Brain microvascular endothelial cell (primary cell): ENCODE results near the gene PCDH18.
"Not testable (repeated sequence)": the region's sequence is repeated elsewhere in the genome, so short reads cannot be mapped to it uniquely, and the experiment has no call there.

Experiments
- DNase-seq: peaks from one replicate; pipeline ENCODE4 v3.0.0-alpha.2; 2020
- H3K27ac ChIP-seq: fragments of 250-450 bp; sonication (Bioruptor Pico); 2 replicates; pipeline ENCODE4 v1.5.1; 2020; ENCODE audit warnings: mild to moderate bottlenecking, moderate library complexity
- H3K27me3 ChIP-seq: fragments of 250-450 bp; sonication (Bioruptor Pico); replicated peaks from 2 replicates; pipeline ENCODE4 v1.5.1; 2020; ENCODE audit warnings: mild to moderate bottlenecking
- H3K36me3 ChIP-seq: fragments of 250-450 bp; sonication (Bioruptor Pico); replicated peaks from 2 replicates; pipeline ENCODE4 v1.5.1; 2020; ENCODE audit warnings: mild to moderate bottlenecking
- H3K4me3 ChIP-seq: 2 replicates; pipeline ENCODE4 v1.5.1; 2011; ENCODE audit warnings: low read depth, mild to moderate bottlenecking, control low read depth, low read length, moderate library complexity
- in situ Hi-C: cut with HindIII; loops from 2 replicates; pipeline ENCODE4 v1.10.0; 2017; ENCODE audit warnings: low sequenced_read_pairs, low pct_ligation_motif_present
- TF ChIP-seq, protein P1 (sequence below): IDR thresholded peaks from 2 replicates; pipeline ENCODE4 v1.5.1; 2011; ENCODE audit warnings: low read depth, mild to moderate bottlenecking, moderate library complexity, low read length, control low read depth, inconsistent platforms; ENCODE audit errors: missing control alignments

PCDH18 gene

DNA sequence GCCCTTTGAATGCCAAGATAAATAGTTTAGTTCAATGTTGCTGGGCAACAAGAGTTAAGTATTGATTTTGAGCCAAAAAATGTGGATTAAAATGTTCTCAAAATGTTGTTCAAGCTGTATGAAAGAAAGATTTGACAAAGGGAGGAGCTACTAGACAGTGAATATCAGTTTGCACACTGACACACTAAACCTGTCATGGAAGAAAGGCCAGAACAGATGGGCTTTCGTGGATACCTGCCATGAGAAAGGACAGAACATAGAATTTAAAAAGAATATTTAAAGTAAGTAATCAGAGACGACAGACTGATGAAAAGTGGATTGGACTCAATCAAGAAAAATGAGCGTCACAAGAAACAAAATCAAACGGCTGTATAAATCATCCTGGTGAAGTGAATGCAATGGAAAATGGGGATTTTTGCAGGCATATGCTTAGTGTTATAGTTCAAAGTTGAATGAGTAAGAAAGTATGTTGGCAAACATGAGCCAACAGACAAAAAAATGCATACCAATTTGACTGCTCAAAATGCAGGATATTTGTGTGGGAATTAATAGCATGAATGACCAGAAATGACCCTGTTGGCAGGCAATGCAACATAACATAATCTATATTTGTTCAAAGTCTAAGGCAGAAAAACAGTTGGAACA is 7.4 kb downstream of the PCDH18 start:
- Histone ChIP-seq H3K36me3 (peaks cover 7% of the 10 kb centered on the region), H3K4me3 (no peak overlapping the region), H3K27me3 (no peaks in the 10 kb centered on the region), H3K27ac (no peak overlapping the region)
- no peak for DNase-seq
- TF ChIP-seq, protein P1, sequence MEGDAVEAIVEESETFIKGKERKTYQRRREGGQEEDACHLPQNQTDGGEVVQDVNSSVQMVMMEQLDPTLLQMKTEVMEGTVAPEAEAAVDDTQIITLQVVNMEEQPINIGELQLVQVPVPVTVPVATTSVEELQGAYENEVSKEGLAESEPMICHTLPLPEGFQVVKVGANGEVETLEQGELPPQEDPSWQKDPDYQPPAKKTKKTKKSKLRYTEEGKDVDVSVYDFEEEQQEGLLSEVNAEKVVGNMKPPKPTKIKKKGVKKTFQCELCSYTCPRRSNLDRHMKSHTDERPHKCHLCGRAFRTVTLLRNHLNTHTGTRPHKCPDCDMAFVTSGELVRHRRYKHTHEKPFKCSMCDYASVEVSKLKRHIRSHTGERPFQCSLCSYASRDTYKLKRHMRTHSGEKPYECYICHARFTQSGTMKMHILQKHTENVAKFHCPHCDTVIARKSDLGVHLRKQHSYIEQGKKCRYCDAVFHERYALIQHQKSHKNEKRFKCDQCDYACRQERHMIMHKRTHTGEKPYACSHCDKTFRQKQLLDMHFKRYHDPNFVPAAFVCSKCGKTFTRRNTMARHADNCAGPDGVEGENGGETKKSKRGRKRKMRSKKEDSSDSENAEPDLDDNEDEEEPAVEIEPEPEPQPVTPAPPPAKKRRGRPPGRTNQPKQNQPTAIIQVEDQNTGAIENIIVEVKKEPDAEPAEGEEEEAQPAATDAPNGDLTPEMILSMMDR, result no peak
- in situ Hi-C loops, result no loop called here

DNA sequence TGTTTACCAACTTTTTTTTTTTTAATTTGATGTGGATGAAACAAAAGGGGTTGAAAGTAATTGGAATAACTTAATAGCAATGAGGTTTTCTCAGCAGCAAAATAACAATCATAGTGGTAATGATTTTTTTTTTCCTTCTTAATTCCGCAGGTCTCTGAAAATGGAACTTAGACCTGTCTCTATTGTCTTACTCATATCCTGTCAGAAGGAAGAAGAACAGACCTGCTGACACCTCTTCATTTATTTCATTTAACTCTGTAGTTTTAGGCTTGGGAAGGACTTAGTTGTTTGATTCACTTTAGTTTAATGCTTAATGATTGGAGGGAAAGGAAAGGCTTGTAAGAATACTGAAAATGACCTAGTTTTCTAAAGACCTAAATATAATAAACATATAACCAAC is 9.0 kb downstream of the PCDH18 start:
- TF ChIP-seq, protein P1, result no peak
- H3K4me3 ChIP-seq, result no peak overlapping the region
- H3K27me3 ChIP-seq, result no peaks in the 10 kb centered on the region
- in situ Hi-C loops, result no loop called here
- peaks cover 7% of the 10 kb centered on the region for H3K36me3 ChIP-seq
- DNase-seq, result no peak
- no peak overlapping the region for H3K27ac ChIP-seq

DNA sequence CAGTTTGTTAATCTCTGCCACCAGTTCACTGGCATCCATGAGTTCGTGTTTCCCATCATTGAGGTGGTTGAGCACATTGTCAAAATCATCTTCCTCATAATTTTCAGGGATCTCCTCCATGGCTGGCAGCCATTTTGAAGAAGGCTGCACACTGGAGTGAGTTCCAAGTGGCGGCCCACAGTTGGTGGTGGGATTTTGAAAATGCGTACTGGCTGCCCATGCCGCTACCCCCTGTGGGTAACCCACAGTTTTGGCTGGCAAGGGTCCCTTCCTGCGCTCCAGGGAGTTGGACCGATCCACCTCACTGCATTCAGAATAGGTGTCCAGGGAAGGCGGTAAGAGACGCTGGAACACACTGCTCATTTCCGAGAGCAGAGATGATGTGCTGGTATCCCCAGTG is 11.2 kb downstream of the PCDH18 start:
- TF ChIP-seq, protein P1, result no peak
- Histone ChIP-seq H3K4me3 (no peak overlapping the region), H3K27ac (no peak overlapping the region), H3K36me3 (peaks cover 7% of the 10 kb centered on the region), H3K27me3 (no peaks in the 10 kb centered on the region)
- in situ Hi-C loops, result no loop called here
- DNase-seq, result no peak

DNA sequence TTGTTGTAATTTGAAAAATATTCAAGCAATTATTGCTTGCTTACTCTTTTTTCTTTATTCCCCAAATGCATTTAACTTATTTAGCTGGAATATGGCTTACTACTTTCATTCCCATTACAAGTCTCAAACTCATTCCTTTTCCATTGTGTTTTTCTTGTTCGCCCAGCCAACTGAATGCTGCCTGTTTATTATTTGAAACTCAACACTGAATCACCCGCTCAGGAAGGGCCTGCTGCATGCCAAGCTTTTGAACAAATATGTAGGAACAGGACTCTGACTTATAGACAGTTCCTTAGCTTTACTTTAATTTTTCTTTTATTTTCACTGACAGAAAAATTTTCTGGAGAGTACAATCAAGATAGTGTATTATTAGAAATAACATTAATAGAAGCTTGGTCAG is 12.9 kb downstream of the PCDH18 start:
- Histone ChIP-seq H3K4me3 (no peak overlapping the region), H3K27ac (peak overlapping the region; percentile 39), H3K27me3 (no peaks in the 10 kb centered on the region), H3K36me3 (peaks cover 7% of the 10 kb centered on the region)
- TF ChIP-seq, protein P1, result no peak
- DNase-seq, result peak; percentile 77
- in situ Hi-C loops, result no loop called here

DNA sequence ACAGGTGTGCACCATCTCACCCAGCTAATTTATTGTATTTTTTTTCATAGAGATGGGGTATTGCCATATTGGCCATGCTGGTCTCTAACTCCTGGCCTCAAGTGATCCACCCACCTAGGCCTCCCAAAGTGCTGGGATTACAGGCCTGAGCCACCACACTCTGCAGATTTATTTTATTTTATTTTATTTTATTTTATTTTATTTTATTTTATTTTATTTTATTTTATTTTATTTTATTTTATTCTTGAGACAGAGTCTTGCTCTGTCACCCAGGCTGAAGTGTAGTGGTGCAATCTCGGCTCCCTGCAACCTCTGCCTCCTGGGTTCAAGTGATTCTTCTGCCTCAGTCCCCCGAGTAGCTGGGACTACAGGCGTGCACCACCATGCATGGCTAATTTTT is 15.0 kb downstream of the PCDH18 start:
- H3K27me3 ChIP-seq, DNase-seq, H3K4me3 ChIP-seq, H3K36me3 ChIP-seq, in situ Hi-C loops, H3K27ac ChIP-seq: not testable (repeated sequence)

DNA sequence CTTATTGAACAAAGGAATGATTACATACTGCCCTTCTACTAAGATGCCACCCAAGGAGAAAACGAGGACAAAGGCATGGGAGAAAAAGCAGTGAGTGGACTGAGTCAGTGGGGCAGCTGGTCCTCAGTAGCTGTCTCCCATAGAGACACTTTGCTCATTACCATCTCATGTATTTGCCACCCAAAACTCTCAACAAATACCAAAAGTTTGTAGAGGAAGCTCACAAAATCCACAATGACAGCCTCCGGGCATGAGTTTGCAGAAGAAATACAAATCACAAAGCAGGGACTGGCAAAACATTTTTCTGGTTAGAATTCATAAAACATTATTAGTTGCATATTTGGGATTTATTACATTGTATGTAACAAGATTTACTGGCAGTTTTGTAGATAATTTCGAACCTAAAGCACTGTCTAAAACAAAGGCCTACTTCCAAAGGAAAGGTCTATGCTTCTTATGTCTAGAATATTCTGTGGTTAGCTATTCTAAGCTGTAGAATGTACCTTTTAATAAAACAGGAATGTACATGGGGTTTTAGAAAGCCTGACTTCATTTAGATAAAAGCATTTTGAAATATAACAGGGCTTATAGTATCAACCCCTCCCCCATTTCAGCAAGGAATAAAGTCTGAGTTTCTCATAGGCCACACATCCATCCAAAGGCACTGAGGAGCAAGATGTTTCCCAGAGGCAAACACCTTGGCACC is 17.7 kb downstream of the PCDH18 start:
- Histone ChIP-seq H3K36me3 (no peaks in the 10 kb centered on the region), H3K4me3 (no peak overlapping the region), H3K27me3 (no peaks in the 10 kb centered on the region), H3K27ac (no peak overlapping the region)
- no peak for DNase-seq
- TF ChIP-seq, protein P1, result no peak
- in situ Hi-C loops, result no loop called here
